Activated CD8-positive, alpha-beta memory T cell treated with anti-CD3 and anti-CD28 coated beads for 24 hours (primary cell): ENCODE measurements around the gene ASB3.
A peak's percentile ranks its signal among the peaks of the same experiment; 100 is the strongest.
"Not testable (repeated sequence)": the region's sequence is repeated elsewhere in the genome, so short reads cannot be mapped to it uniquely, and the experiment has no call there.

Source experiments
- DNase-seq: peaks from one replicate; pipeline ENCODE4 v3.0.0-alpha.2; 2020

ASB3 gene

GRCh38 chr2:53786352-53786704 is 425 bp downstream of the ASB3 start:
- peak; percentile 68 for DNase-seq

GRCh38 chr2:53785366-53785765 is 1.4 kb downstream of the ASB3 start:
- DNase-seq, result no peak

GRCh38 chr2:53784436-53784835 is 2.3 kb downstream of the ASB3 start:
- no peak for DNase-seq

- DNase-seq, result no peak
Observed at GRCh38 chr2:53782676-53783075, 4.1 kb downstream of the ASB3 start.

GRCh38 chr2:53780056-53780455 is 6.7 kb downstream of the ASB3 start:
- no peak for DNase-seq

- DNase-seq, result no peak
Observed at GRCh38 chr2:53778536-53779162, 8.1 kb downstream of the ASB3 start.

- no peak for DNase-seq
Observed at GRCh38 chr2:53777134-53777533, 9.6 kb downstream of the ASB3 start.

- no peak for DNase-seq
Observed at GRCh38 chr2:53770264-53770663, 16.5 kb downstream of the ASB3 start.

- DNase-seq, result no peak
Observed at GRCh38 chr2:53769318-53769945, 17.3 kb downstream of the ASB3 start.

- DNase-seq, result no peak
Observed at GRCh38 chr2:53768242-53768542, 18.6 kb downstream of the ASB3 start.

- DNase-seq, result peak; percentile 94
Observed at GRCh38 chr2:53767405-53768241, 19.1 kb downstream of the ASB3 start, which contains the start of gene CHAC2. Gene CHAC2 (plus strand): TSS chr2:53767804. CDS start chr2:53767887, 83 bp downstream.

GRCh38 chr2:53765767-53766166 is 21.0 kb downstream of the ASB3 start:
- no peak for DNase-seq

- not testable (repeated sequence) for DNase-seq
Observed at GRCh38 chr2:53757206-53757605, 29.5 kb downstream of the ASB3 start.

GRCh38 chr2:53756644-53757043 is 30.1 kb downstream of the ASB3 start:
- DNase-seq, result no peak

GRCh38 chr2:53755121-53755520 is 31.6 kb downstream of the ASB3 start:
- no peak for DNase-seq

- no peak for DNase-seq
Observed at GRCh38 chr2:53753041-53753440, 33.7 kb downstream of the ASB3 start.

- no peak for DNase-seq
Observed at GRCh38 chr2:53752385-53752784, 34.4 kb downstream of the ASB3 start.

GRCh38 chr2:53751728-53752127 is 35.0 kb downstream of the ASB3 start:
- no peak for DNase-seq

GRCh38 chr2:53750041-53750768 is 36.5 kb downstream of the ASB3 start:
- no peak for DNase-seq

- DNase-seq, result no peak
Observed at GRCh38 chr2:53744395-53745065, 42.2 kb downstream of the ASB3 start.

- DNase-seq, result no peak
Observed at GRCh38 chr2:53740170-53740569, 46.6 kb downstream of the ASB3 start.

- no peak for DNase-seq
Observed at GRCh38 chr2:53739032-53739431, 47.7 kb downstream of the ASB3 start.

- no peak for DNase-seq
Observed at GRCh38 chr2:53737091-53737490, 49.7 kb downstream of the ASB3 start.
